ENCODE results near the gene MPPED1.

GRCh38 chr22:43498856-43499253, 87.0 kb downstream of the MPPED1 start:
- no peak for TF ChIP-seq CTCF (conservative IDR thresholded peaks at IDR 0.05 in 1 of 2, IDR thresholded peaks at IDR 0.05 in 1 of 2; ENCODE audit: low read depth in 1 of 2, low read length in 2 of 2)
- TF ChIP-seq EZH2 (IDR thresholded peaks at IDR 0.05; ENCODE audit: low read length, missing control alignments), result no peak
